Stimulated activated CD4-positive, alpha-beta T cell treated with anti-CD3 and anti-CD28 coated beads, TNF-alpha, amount 100 ng/mL, for 4 hours (primary cell): ENCODE results near the gene TENT4B.

Experiments used
- DNase-seq, 3 experiments: peaks; one replicate each; pipeline ENCODE4 v3.0.0-alpha.2; 2020; ENCODE audit warnings: low read depth in 3 of 3

TENT4B gene

GRCh38 chr16:50256604-50257003 lies 103.5 kb downstream of the TENT4B start:
- DNase-seq: no peak

- DNase-seq: no peak
Measured at GRCh38 chr16:50257876-50258275, 104.8 kb downstream of the TENT4B start.

- DNase-seq: no peak
Measured at GRCh38 chr16:50259334-50260205, 106.5 kb downstream of the TENT4B start.

GRCh38 chr16:50260206-50261159 lies 107.4 kb downstream of the TENT4B start:
- DNase-seq: no peak

- DNase-seq: no peak
Measured at GRCh38 chr16:50261160-50261706, 108.1 kb downstream of the TENT4B start.

GRCh38 chr16:50261707-50262235 lies 108.7 kb downstream of the TENT4B start:
- no peak for DNase-seq

- no peak for DNase-seq
Measured at GRCh38 chr16:50263060-50263909, 110.2 kb downstream of the TENT4B start.

GRCh38 chr16:50263940-50264929 lies 111.1 kb downstream of the TENT4B start:
- no peak for DNase-seq

- DNase-seq: no peak
Measured at GRCh38 chr16:50265260-50265659, 112.2 kb downstream of the TENT4B start.

GRCh38 chr16:50265716-50266336 lies 112.7 kb downstream of the TENT4B start:
- no peak for DNase-seq

GRCh38 chr16:50266337-50267091 lies 113.4 kb downstream of the TENT4B start, which contains the start of gene ADCY7:
TSS of gene ADCY7 (plus strand) at chr16:50266551. CDS start at chr16:50288180, 21,629 bp downstream.
- peak; percentile 67 to 77 (median 74) for DNase-seq

GRCh38 chr16:50267151-50267631 lies 114.1 kb downstream of the TENT4B start:
- no peak for DNase-seq

GRCh38 chr16:50267651-50268050 lies 114.5 kb downstream of the TENT4B start:
- no peak for DNase-seq

GRCh38 chr16:50268352-50268751 lies 115.2 kb downstream of the TENT4B start:
- no peak for DNase-seq

GRCh38 chr16:50269061-50269705 lies 116.1 kb downstream of the TENT4B start:
- no peak for DNase-seq

- DNase-seq: no peak
Measured at GRCh38 chr16:50269769-50270509, 116.8 kb downstream of the TENT4B start.
